HEK293T (cell line): Measurements from ENCODE around the gene STK40.

Experiments
- ELF4 ChIP-seq: fragments of 450-650 bp; IDR thresholded peaks from 2 replicates; pipeline ENCODE4 v1.6.1; 2017; ENCODE audit warnings: antibody characterized with exemption
- FOXM1 ChIP-seq: fragments of 450-650 bp; IDR thresholded peaks from 2 replicates; pipeline ENCODE4 v1.6.1; 2017; ENCODE audit warnings: mild to moderate bottlenecking, borderline replicate concordance
- HDGF ChIP-seq: fragments of 450-650 bp; IDR thresholded peaks from 2 replicates; pipeline ENCODE4 v1.6.1; 2017; ENCODE audit warnings: antibody characterized with exemption, borderline replicate concordance
- SP1 ChIP-seq: fragments of 450-650 bp; IDR thresholded peaks from 2 replicates; pipeline ENCODE4 v1.6.1; 2017
- SUZ12 ChIP-seq: fragments of 450-650 bp; IDR thresholded peaks from 2 replicates; pipeline ENCODE4 v1.6.1; 2016; ENCODE audit warnings: mild to moderate bottlenecking

DNA sequence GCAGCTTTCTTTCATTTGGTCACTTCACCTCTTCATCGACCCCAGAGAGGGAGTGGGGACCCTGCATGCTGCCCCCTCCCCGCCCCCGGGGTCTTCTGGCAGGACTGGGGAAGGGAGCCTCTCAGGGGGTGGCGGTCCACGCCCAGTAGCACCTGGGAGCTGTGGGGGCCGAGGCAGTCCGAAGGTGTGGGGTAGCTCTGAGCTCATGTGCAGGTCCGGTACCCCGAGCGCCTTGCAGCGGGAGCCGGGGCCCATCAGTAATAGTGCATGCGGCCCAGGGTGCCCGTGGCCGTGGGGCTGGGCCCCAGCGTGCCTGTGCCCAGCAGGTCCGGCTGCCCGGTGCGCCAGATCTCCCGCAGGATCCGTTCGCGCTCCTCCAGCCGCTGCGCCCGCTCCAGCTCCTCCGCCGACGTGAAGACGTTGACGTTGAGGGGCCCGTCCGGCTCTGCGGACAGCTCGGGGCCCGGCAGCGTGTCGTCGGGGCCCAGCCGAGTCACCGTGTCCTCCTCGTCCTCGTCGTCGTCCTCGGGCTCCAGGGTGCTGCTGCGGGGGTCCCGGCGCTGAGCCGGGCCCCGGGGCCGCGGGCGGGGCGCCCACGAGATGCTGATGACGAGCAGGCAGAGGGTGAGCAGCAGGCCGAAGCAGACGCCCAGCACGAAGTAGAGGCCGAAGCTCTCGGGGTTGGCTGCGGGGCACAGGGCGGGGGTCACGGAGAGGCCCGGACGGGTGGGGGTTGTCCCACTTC lies 63.5 kb downstream of the STK40 start:
- TF ChIP-seq SP1 (no peak), HDGF (no peak), FOXM1 (no peak), SUZ12 (no peak), ELF4 (no peak)
